GM18505 (cell line): Measurements from ENCODE around the gene USP26.
"Not testable (repeated sequence)": the region's sequence is repeated elsewhere in the genome, so short reads cannot be mapped to it uniquely, and the experiment has no call there.

ENCODE experiments used
- ATAC-seq: cut with Tn5 transposase; IDR thresholded peaks from one replicate; pipeline ENCODE4 v1.9.1; 2021; ENCODE audit not compliant: unreplicated experiment
- POLR2A ChIP-seq: IDR thresholded peaks from 4 replicates; pipeline ENCODE4 v1.6.1; 2011; ENCODE audit warnings: borderline replicate concordance; ENCODE audit not compliant: insufficient read depth, insufficient read length; ENCODE audit errors: extremely low read depth

The USP26 gene

DNA sequence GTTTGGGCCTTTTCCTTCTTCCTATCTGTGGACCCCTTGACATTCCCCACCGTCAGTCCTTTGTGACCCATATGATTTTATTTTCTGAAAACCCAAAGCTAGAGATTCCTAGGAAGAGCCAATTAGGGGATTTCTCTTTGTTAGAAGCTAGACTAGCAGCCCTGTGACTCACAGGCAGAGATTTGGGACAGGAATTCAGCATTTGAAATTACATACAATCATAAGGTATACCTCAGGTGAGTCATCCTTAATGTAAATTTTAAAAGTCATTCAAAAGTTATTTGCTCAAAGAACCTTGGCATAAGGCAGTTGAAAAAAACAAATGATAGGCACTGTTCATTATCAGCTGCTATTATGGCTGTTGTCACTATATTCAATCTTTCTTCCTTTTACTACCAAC is 40.6 kb downstream of the USP26 start:
- no peak for ATAC-seq
- TF ChIP-seq POLR2A: no peak

DNA sequence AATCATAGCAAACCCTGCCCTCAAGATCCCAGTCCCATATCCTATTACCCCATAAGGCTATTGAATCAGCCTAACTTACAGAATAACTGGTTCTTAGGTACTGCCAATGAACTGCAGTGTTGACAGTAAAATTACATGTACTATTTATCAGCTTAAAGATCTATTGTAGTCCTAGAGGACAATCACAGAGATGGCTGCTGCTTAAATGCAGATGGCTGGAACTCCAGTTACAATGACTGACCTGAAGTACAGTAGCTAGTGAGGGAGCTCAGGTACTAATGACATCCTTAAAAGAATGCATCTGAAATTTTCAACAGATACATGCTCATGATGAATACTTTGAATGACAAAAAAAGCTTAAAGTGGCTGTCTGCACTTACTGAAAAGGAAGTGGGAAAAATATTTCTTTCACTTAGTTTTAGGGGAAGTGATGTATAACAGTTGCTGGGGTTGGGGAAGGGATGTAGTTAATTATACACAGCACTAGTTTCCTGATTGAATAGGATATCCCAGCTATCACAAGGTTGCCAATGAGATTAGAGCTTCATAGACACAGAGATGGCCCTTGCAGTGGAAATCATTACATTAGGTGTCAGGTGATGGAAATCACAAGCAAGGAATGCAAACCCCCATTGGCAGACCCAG is 42.0 kb downstream of the USP26 start:
- TF ChIP-seq POLR2A: no peak
- no peak for ATAC-seq

DNA sequence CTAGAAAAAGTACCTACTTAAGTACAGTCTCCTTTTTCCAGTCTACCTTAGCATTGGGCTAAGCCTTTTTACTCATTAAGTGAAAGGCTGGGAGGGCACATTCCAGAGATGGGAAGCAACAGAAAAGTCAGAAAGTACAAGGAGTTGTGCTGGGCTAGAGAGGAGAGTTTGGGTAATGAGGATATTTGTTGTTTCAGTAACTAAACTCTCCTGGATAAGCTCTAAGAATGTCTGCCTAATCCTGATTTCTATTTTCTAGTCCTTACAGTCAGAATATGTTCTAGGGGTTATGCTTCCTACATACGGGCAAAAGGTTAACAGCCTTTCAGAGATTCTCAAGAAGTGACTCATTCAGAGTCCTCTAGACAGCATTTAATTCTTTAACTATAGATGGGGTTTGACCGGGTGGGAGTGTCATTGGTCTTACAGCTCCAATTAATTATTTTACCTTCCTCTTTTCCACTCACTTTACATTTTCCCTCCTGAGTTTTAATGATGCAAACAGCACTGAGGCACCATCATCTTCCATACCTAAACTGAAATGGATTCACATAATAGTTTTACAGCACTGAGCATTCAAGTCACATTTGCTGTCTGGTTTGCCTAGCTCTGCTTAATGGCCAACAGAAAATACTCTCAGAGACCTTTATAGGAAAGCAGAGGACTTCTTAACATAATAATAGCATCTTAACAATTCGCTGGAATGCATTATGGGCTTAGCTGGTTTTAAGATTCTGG is 42.9 kb downstream of the USP26 start:
- ATAC-seq: no peak
- TF ChIP-seq POLR2A: no peak

DNA sequence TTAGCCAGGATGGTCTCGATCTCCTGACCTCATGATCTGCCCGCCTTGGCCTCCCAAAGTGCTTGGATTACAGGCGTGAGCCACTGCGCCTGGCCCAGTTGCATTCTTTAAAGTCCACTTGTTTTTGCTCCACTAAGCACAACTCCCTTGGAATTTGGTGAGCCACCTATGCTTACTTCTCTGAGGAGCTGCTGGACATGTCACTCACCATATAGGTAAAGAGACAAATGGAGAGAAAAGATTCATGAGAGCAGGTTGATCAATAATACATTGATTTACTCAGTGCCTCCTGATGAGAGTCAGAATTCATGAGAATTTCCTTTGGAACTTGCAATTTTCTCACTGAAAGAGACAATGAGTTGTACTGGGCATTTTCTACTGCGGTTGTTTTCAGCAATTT is 48.2 kb downstream of the USP26 start:
- no peak for TF ChIP-seq POLR2A
- ATAC-seq: no peak

DNA sequence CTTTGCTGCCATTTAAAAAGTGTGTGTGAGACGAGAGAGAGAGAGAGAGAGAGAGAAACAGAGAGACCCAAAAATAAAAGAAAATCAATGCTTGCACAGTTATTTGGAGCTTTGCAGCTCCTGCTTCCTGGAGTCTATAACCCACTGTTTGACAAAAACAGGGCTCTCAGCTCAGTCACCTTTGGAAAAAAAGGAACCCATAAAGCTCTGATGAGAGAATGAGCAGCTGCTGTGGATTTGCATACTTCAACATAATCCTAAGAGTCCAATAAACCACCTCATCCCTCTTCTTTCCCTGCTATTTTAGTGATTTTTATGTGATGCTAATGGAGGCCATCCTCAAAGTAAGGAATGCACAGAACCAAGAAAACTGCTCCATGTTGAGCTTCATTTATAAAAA is 50.3 kb downstream of the USP26 start:
- no peak for TF ChIP-seq POLR2A
- no peak for ATAC-seq

DNA sequence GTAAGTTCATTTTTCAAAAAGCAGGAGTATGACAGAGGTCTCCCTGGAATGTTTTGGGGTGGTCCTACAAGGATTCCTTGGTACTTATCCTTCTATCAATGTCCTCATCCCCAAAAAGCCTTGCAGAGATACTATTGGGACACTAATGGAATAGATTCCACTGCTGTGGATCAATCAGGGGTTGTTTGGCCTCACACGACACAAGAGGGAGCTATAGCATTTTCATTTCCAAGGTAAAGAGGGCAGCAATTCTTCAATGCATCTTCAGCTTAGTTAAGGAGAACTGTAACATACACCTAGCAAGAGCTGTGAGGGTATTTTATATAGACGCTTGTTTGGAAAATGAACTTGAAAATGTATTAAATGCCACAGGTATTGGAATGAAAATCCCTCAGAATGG is 50.9 kb downstream of the USP26 start:
- no peak for ATAC-seq
- TF ChIP-seq POLR2A: no peak

DNA sequence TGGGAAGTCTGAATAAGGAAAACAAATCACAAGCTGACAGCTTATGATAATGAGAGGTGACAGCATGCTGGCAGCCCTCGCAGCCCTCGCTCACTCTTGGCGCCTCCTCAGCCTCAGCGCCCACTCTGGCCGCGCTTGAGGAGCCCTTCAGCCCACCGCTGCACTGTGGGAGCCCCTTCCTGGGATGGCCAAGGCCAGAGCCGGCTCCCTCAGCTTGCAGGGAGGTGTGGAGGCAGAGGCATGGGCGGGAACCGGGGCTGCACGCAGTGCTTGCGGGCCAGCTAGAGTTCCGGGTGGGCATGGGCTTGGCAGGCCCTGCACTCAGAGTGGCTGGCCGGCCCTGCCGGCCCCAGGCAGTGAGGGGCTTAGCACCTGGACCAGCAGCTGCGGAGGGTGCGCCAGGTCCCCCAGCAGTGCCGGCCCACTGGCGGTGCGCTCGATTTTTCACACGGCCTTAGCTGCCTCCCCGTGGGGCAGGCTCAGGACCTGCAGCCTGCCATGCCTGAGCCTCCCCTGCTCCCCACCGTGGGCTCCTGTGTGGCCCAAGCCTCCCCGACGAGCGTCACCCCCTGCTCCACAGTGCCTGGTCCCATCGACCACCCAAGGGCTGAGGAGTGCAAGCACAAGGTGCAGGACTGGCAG is 52.6 kb downstream of the USP26 start:
- not testable (repeated sequence) for ATAC-seq

DNA sequence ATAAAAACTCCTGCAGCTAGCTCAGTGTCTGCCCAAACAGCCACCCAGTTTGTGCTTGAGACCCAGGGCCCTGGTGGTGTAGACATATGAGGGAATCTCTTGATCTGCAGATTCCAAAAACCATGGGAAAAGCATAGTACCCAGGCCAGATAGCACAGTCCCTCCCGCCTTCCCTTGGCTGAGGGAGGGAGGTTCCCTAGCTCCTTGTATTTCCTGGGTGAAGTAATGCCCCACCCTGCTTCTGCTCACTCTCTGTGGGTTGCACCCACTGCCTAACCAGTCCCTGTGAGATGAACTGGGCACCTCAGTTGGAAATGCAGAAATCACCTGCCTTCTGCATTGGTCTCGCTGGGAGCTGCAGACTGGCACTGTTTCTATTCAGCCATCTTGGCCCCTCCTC is 54.6 kb downstream of the USP26 start:
- TF ChIP-seq POLR2A: no peak
- ATAC-seq: no peak

DNA sequence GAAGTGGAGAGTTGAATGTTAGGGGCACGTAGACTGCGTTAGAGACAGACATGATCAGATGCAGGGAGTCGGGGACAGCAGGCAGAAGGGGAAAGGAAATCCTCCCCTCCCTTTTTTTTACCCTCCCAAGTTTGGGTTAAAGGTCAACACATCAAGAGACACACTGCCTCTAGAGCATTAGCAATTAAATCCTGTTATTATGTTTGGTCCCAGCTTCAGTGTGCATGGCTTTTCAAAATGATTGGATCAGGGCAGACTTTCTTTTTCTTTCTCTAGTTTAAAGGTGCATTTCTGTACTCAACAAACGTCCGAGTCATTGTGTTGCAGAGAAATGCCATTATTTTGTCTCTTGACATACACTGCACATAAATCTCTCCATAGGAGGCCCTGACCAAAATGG is 63.9 kb downstream of the USP26 start:
- no peak for ATAC-seq
- no peak for TF ChIP-seq POLR2A

DNA sequence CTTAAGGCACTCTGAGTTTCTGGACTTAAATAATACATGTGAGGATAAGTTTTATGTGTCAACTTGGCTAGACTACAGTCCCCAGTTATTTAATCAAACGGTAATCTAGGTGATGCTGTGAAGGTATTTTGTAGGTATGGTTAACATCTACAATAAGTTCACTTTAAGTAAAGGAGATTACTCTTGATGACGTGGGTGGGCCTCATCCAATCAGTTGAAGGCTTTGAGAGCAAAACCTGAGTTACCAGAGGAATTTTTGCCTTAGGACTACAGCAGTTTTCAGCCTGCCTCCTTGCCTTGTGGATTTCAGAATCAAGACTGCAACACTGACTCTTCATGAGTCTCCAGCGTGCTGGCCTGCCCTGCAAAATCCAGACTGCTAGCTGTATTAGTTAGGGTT is 78.7 kb downstream of the USP26 start:
- TF ChIP-seq POLR2A: no peak
- no peak for ATAC-seq

DNA sequence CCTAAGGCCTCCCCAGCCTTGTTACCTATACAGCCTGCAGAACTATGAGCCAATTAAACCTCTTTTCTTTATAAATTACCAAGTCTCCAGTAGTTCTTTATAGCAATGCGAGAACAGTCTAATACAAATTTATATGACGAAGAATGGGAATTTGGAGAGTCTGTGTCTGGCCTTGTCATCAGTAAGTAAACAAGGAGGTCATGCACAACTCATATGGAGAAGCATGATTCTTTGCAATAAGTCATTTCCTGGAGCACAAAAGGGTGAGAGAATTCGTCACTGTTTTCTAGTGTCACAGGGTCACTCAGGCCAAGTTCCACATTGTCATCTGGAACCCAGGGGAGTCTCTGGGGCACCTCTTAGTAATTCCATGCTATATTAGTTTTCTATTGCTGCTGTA is 89.5 kb downstream of the USP26 start:
- no peak for TF ChIP-seq POLR2A
- ATAC-seq: no peak

DNA sequence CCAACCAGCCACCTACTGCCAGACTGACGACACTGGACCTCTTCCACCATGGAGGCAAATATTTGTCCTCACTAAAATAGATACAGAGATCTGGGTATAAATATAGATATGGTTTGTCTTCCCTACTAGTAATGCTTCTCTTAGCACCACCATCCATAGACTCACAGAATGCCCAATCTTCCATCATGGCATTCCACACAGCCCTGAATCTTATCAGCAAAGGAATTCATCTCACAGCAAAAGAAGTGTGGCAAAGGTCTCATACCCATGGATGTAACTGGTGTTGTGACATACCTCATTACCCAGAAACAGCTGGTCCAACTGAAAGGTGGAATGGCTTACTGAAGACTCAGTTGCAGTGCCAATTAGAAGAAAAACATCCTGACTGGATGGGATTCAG is 91.3 kb downstream of the USP26 start:
- no peak for ATAC-seq
- TF ChIP-seq POLR2A: no peak

DNA sequence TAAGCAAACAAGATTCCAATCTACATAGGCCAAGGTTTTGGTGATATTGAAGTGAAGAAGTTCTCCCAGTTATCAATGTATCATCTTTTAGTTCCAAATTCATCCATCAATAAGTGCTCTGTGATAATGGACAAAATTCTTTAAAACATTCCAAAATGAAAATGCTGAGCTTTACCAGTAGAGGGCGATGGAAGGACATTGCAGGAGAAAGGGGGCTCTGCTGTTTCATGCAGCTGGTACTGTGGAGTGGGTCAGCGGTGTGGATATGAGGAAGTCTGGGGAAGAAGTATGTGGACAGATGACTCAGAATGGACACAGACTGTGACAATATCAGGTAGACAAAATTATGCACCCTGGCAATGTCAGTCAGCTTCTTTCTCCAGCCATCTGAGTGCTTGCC is 91.9 kb downstream of the USP26 start:
- TF ChIP-seq POLR2A: no peak
- no peak for ATAC-seq

DNA sequence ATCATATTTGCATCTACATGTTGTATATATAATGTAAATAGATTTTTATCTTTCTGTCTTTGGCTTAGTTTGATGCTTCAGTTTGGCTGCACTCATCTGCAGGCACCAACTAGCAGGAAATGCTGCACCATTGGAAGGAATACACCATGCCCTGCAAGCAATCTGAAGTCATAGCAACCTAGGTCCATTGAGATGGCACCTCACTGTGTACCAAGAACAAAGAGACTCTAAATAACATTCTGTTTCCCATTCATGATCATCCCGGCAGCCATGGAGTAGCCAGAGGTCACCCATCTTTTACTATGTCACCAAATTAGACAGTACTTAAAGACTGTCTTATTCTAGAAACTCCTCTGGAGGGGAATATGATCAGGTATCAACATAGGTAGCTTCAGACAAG is 97.7 kb downstream of the USP26 start:
- no peak for TF ChIP-seq POLR2A
- ATAC-seq: no peak
